Neuronal stem cell (in vitro differentiated cells): ENCODE data around the gene MGLL.

Experiments used
- DNase-seq: peaks from one replicate; pipeline ENCODE4 v3.0.0-alpha.2; 2013; ENCODE audit warnings: low spot score
- H2AFZ ChIP-seq: one replicate; pipeline ENCODE4 v1.6.1; 2013; ENCODE audit warnings: mild to moderate bottlenecking, low read length, inconsistent platforms
- H2AK5ac ChIP-seq: 2 replicates; pipeline ENCODE4 v1.6.1; 2013; ENCODE audit warnings: low read depth, mild to moderate bottlenecking, inconsistent platforms, low read length, moderate library complexity, mixed read lengths
- H2BK120ac ChIP-seq: 2 replicates; pipeline ENCODE4 v1.6.1; 2013; ENCODE audit warnings: low read depth, mild to moderate bottlenecking, inconsistent platforms, low read length, moderate library complexity, mixed read lengths
- H2BK12ac ChIP-seq: one replicate; pipeline ENCODE4 v1.6.1; 2013; ENCODE audit warnings: low read length, inconsistent platforms
- H2BK15ac ChIP-seq: 2 replicates; pipeline ENCODE4 v1.6.1; 2013; ENCODE audit warnings: mild to moderate bottlenecking, low read length, inconsistent platforms, mixed read lengths
- H2BK5ac ChIP-seq: one replicate; pipeline ENCODE4 v1.6.1; 2013; ENCODE audit warnings: inconsistent platforms, mild to moderate bottlenecking, low read length, moderate library complexity
- H3K14ac ChIP-seq: one replicate; pipeline ENCODE4 v1.6.1; 2013; ENCODE audit warnings: low read length, inconsistent platforms
- H3K18ac ChIP-seq: 2 replicates; pipeline ENCODE4 v1.6.1; 2013; ENCODE audit warnings: low read length, inconsistent platforms
- H3K23ac ChIP-seq: 2 replicates; pipeline ENCODE4 v1.6.1; 2013; ENCODE audit warnings: low read depth, mild to moderate bottlenecking, mixed read lengths, low read length, inconsistent platforms; ENCODE audit not compliant: poor library complexity
- H3K27ac ChIP-seq: replicated peaks from 3 replicates; pipeline ENCODE4 v1.5.1; 2013; ENCODE audit warnings: low read length, inconsistent platforms
- H3K27me3 ChIP-seq, 3 experiments: 2 replicates each; pipeline ENCODE4 v1.6.1; 2013; ENCODE audit warnings: low read length in 3 of 3, mild to moderate bottlenecking in 2 of 3, inconsistent platforms in 1 of 3, low read depth in 1 of 3, mixed read lengths in 1 of 3, moderate library complexity in 1 of 3; ENCODE audit not compliant: control insufficient read depth in 3 of 3, insufficient read depth in 3 of 3
- H3K36me3 ChIP-seq, 2 donors: replicated peaks in 1 of 2; 2 replicates each; pipeline ENCODE4 v1.6.1; 2013; ENCODE audit warnings: low read length in 2 of 2; ENCODE audit not compliant: control insufficient read depth in 2 of 2, insufficient read depth in 2 of 2
- H3K4ac ChIP-seq: 2 replicates; pipeline ENCODE4 v1.6.1; 2013; ENCODE audit warnings: inconsistent platforms, mild to moderate bottlenecking, low read length, moderate library complexity
- H3K4me1 ChIP-seq, 2 donors: 1 replicate in 1 of 2; 2 replicates in 1 of 2; pipeline ENCODE4 v1.6.1; 2013; ENCODE audit warnings: low read length in 2 of 2, low read depth in 1 of 2; ENCODE audit not compliant: control insufficient read depth in 2 of 2, insufficient read depth in 1 of 2
- H3K4me2 ChIP-seq: one replicate; pipeline ENCODE4 v1.6.1; 2013; ENCODE audit warnings: mild to moderate bottlenecking, low read length, inconsistent platforms; ENCODE audit not compliant: insufficient read depth, poor library complexity, severe bottlenecking
- H3K4me3 ChIP-seq, 2 donors: 2 replicates each; pipeline ENCODE4 v1.5.1; 2013; ENCODE audit warnings: low read length in 2 of 2, mild to moderate bottlenecking in 2 of 2, inconsistent platforms in 1 of 2, moderate library complexity in 1 of 2
- H3K79me1 ChIP-seq: one replicate; pipeline ENCODE4 v1.6.1; 2013; ENCODE audit warnings: low read depth, mild to moderate bottlenecking, inconsistent platforms, low read length, moderate library complexity
- H3K9ac ChIP-seq: one replicate; pipeline ENCODE4 v1.6.1; 2013; ENCODE audit warnings: mild to moderate bottlenecking, low read depth, low read length, inconsistent platforms; ENCODE audit not compliant: poor library complexity
- H3K9me3 ChIP-seq, 2 donors: replicated peaks in 1 of 2; 2 replicates each; pipeline versions ENCODE3 to v1.6.1; 2013; ENCODE audit warnings: low read length in 2 of 2, mild to moderate bottlenecking in 2 of 2, inconsistent platforms in 1 of 2, low read depth in 1 of 2, mixed read lengths in 1 of 2, moderate library complexity in 1 of 2; ENCODE audit not compliant: control insufficient read depth in 2 of 2, insufficient read depth in 1 of 2
- H4K8ac ChIP-seq: one replicate; pipeline ENCODE4 v1.6.1; 2013; ENCODE audit warnings: low read depth, mild to moderate bottlenecking, inconsistent platforms, low read length, moderate library complexity
- H4K91ac ChIP-seq: one replicate; pipeline ENCODE4 v1.6.1; 2013; ENCODE audit warnings: low read length, low read depth, mild to moderate bottlenecking, inconsistent platforms; ENCODE audit not compliant: poor library complexity
- WGBS, 2 donors: extraction: QIAGEN DNeasy Blood & Tissue Kit; methylation state at CpG; one replicate each; pipeline ENCODE4 v1.1.7; 2013; ENCODE audit warnings: missing lambda C conversion rate in 2 of 2, mixed read lengths in 1 of 2; ENCODE audit not compliant: insufficient read length in 2 of 2, insufficient replicate concordance in 1 of 2; ENCODE audit errors: extremely low coverage in 2 of 2; 5-methylcytosine and 5-hydroxymethylcytosine counted together

Gene MGLL

GRCh38 chr3:127760791-127761440 lies 61.4 kb downstream of the MGLL start:
- WGBS, 2 donors = no CpG with 5 or more reads among the region's 13 CpGs
- no peak overlapping the region for H3K27ac ChIP-seq
- H3K4me1 ChIP-seq = no peaks in the 10 kb centered on the region
- H4K91ac ChIP-seq = no peak overlapping the region
- H2BK120ac ChIP-seq = no peak overlapping the region
- H3K9me3 ChIP-seq = no peaks in the 10 kb centered on the region
- H2BK15ac ChIP-seq = no peak overlapping the region
- no peak overlapping the region for H3K9ac ChIP-seq
- no peaks in the 10 kb centered on the region for H3K36me3 ChIP-seq
- no peak overlapping the region for H2BK12ac ChIP-seq
- no peak overlapping the region for H4K8ac ChIP-seq
- no peak overlapping the region for H3K4ac ChIP-seq
- H3K23ac ChIP-seq = no peak overlapping the region
- H3K4me3 ChIP-seq = no peak overlapping the region
- no peak overlapping the region for H3K14ac ChIP-seq
- DNase-seq = no peak
- no peak overlapping the region for H2AFZ ChIP-seq
- no peak overlapping the region for H2BK5ac ChIP-seq
- H3K79me1 ChIP-seq = no peaks in the 10 kb centered on the region
- H2AK5ac ChIP-seq = no peak overlapping the region
- H3K27me3 ChIP-seq = peaks cover 0 to 40% (median 0%) of the 10 kb centered on the region in 3 experiments
- no peak overlapping the region for H3K4me2 ChIP-seq
- no peak overlapping the region for H3K18ac ChIP-seq

- no peak overlapping the region for H2BK12ac ChIP-seq
- no peak overlapping the region for H3K9ac ChIP-seq
- H2AFZ ChIP-seq = no peak overlapping the region
- H3K9me3 ChIP-seq = no peaks in the 10 kb centered on the region
- no peaks in the 10 kb centered on the region for H3K79me1 ChIP-seq
- H3K14ac ChIP-seq = no peak overlapping the region
- peaks cover 0 to 40% (median 0%) of the 10 kb centered on the region in 3 experiments for H3K27me3 ChIP-seq
- no peak overlapping the region for H3K4ac ChIP-seq
- no peak overlapping the region for H3K27ac ChIP-seq
- H3K4me3 ChIP-seq = no peak overlapping the region
- H3K4me1 ChIP-seq = no peaks in the 10 kb centered on the region
- H2AK5ac ChIP-seq = no peak overlapping the region
- H2BK15ac ChIP-seq = no peak overlapping the region
- H3K23ac ChIP-seq = no peak overlapping the region
- DNase-seq = no peak
- no peak overlapping the region for H4K91ac ChIP-seq
- no peak overlapping the region for H2BK5ac ChIP-seq
- H3K4me2 ChIP-seq = no peak overlapping the region
- no peak overlapping the region for H2BK120ac ChIP-seq
- WGBS, 2 donors = no CpG with 5 or more reads among the region's 14 CpGs
- peak overlapping the region; percentile 6 for H3K18ac ChIP-seq
- H4K8ac ChIP-seq = no peak overlapping the region
- no peaks in the 10 kb centered on the region for H3K36me3 ChIP-seq
Measured at GRCh38 chr3:127760361-127760760, 62.0 kb downstream of the MGLL start.

GRCh38 chr3:127759826-127760225 lies 62.5 kb downstream of the MGLL start:
- H2BK12ac ChIP-seq = no peak overlapping the region
- no peak overlapping the region for H4K91ac ChIP-seq
- no peak overlapping the region for H2BK120ac ChIP-seq
- no peaks in the 10 kb centered on the region for H3K36me3 ChIP-seq
- no peak overlapping the region for H3K4ac ChIP-seq
- no peak overlapping the region for H3K4me3 ChIP-seq
- H3K27me3 ChIP-seq = peaks cover 0 to 40% (median 0%) of the 10 kb centered on the region in 3 experiments
- no peaks in the 10 kb centered on the region for H3K79me1 ChIP-seq
- H2AFZ ChIP-seq = no peak overlapping the region
- no peaks in the 10 kb centered on the region for H3K9me3 ChIP-seq
- H3K27ac ChIP-seq = no peak overlapping the region
- H2AK5ac ChIP-seq = no peak overlapping the region
- H3K23ac ChIP-seq = no peak overlapping the region
- no peak overlapping the region for H3K4me2 ChIP-seq
- WGBS, 2 donors = no CpG with 5 or more reads among the region's 8 CpGs
- no peaks in the 10 kb centered on the region for H3K4me1 ChIP-seq
- H2BK5ac ChIP-seq = no peak overlapping the region
- no peak overlapping the region for H3K14ac ChIP-seq
- no peak overlapping the region for H4K8ac ChIP-seq
- H2BK15ac ChIP-seq = no peak overlapping the region
- DNase-seq = no peak
- H3K18ac ChIP-seq = no peak overlapping the region
- H3K9ac ChIP-seq = no peak overlapping the region

GRCh38 chr3:127758013-127758412 lies 64.3 kb downstream of the MGLL start:
- Histone ChIP-seq H3K4me2 (no peak overlapping the region), H3K79me1 (no peaks in the 10 kb centered on the region), H3K14ac (no peak overlapping the region), H3K9ac (no peak overlapping the region), H3K4me3 (no peak overlapping the region), H2AK5ac (no peak overlapping the region), H4K91ac (no peak overlapping the region), H4K8ac (no peak overlapping the region), H2AFZ (no peak overlapping the region), H3K4me1 (peaks cover 0 to 7% of the 10 kb centered on the region in 2 donors), H3K4ac (no peak overlapping the region), H3K36me3 (no peaks in the 10 kb centered on the region), H3K18ac (no peak overlapping the region), H2BK15ac (no peak overlapping the region), H3K27me3 (peaks cover 0 to 40% (median 0%) of the 10 kb centered on the region in 3 experiments), H3K23ac (no peak overlapping the region), H2BK12ac (no peak overlapping the region), H2BK120ac (no peak overlapping the region), H3K27ac (no peak overlapping the region), H2BK5ac (no peak overlapping the region), H3K9me3 (no peaks in the 10 kb centered on the region)
- no CpG with 5 or more reads among the region's 3 CpGs for WGBS, 2 donors
- DNase-seq = no peak
